Effector memory CD8-positive, alpha-beta T cell (primary cell): ENCODE data around the gene NRAS.

Experiments
- ATAC-seq: fragments of 150-1000 bp; cut with Tn5 transposase; replicated peaks from 2 replicates; pipeline ENCODE4 v1.10.0; 2021; ENCODE audit warnings: mild to moderate bottlenecking, moderate library complexity
- DNase-seq, 3 experiments: peaks; one replicate each; pipeline ENCODE4 v3.0.0; 2021
- H3K27ac Mint-ChIP-seq, 2 donors: one replicate each; pipeline ENCODE4 v1.8.0; 2022; ENCODE audit warnings: mild to moderate bottlenecking in 2 of 2, mixed read lengths in 2 of 2, moderate library complexity in 2 of 2
- H3K27me3 Mint-ChIP-seq, 2 donors: one replicate each; pipeline ENCODE4 v1.8.0; 2022; ENCODE audit warnings: mixed read lengths in 2 of 2
- H3K36me3 Mint-ChIP-seq: one replicate; pipeline ENCODE4 v1.8.0; 2022; ENCODE audit warnings: mild to moderate bottlenecking, moderate library complexity, mixed read lengths; ENCODE audit not compliant: insufficient read depth
- H3K4me1 Mint-ChIP-seq, 2 donors: one replicate each; pipeline ENCODE4 v1.8.0; 2022; ENCODE audit warnings: low read depth in 2 of 2, mixed read lengths in 2 of 2
- H3K4me3 Mint-ChIP-seq, 2 donors: one replicate each; pipeline ENCODE4 v1.8.0; 2022; ENCODE audit warnings: mild to moderate bottlenecking in 2 of 2, mixed read lengths in 2 of 2, moderate library complexity in 2 of 2
- H3K9me3 Mint-ChIP-seq, 2 donors: one replicate each; pipeline ENCODE4 v1.8.0; 2022; ENCODE audit warnings: mixed read lengths in 2 of 2

Gene NRAS

GRCh38 chr1:114691061-114691460 lies 25.5 kb downstream of the NRAS start:
- H3K4me1 Mint-ChIP-seq, result no peaks in the 10 kb centered on the region
- no peak for ATAC-seq

GRCh38 chr1:114690148-114690547 lies 26.4 kb downstream of the NRAS start:
- Mint-ChIP-seq H3K36me3 (no peaks in the 10 kb centered on the region), H3K9me3 (no peaks in the 10 kb centered on the region), H3K27me3 (peaks cover 44 to 62% of the 10 kb centered on the region in 2 donors), H3K4me3 (no peak overlapping the region), H3K27ac (no peak overlapping the region), H3K4me1 (no peaks in the 10 kb centered on the region)
- ATAC-seq (no peak), DNase-seq (no peak)

More at GRCh38 chr1:114691061-114691460, 25.5 kb downstream of the NRAS start:
- Mint-ChIP-seq H3K9me3 (no peaks in the 10 kb centered on the region), H3K27me3 (peaks cover 43 to 60% of the 10 kb centered on the region in 2 donors), H3K27ac (no peak overlapping the region), H3K36me3 (no peaks in the 10 kb centered on the region), H3K4me3 (no peak overlapping the region)
- no peak for DNase-seq

- ATAC-seq (no peak), DNase-seq (no peak)
- Mint-ChIP-seq H3K27ac (no peak overlapping the region), H3K4me1 (no peaks in the 10 kb centered on the region), H3K27me3 (peaks cover 47 to 71% of the 10 kb centered on the region in 2 donors), H3K4me3 (no peak overlapping the region), H3K9me3 (no peaks in the 10 kb centered on the region), H3K36me3 (no peaks in the 10 kb centered on the region)
Observed at GRCh38 chr1:114688526-114688925, 28.0 kb downstream of the NRAS start.

GRCh38 chr1:114685851-114686250 lies 30.7 kb downstream of the NRAS start:
- no peak for DNase-seq
- Mint-ChIP-seq H3K4me3 (no peak overlapping the region), H3K36me3 (no peaks in the 10 kb centered on the region), H3K27ac (no peak overlapping the region), H3K4me1 (no peaks in the 10 kb centered on the region), H3K9me3 (no peaks in the 10 kb centered on the region), H3K27me3 (peaks cover 54 to 75% of the 10 kb centered on the region in 2 donors)
- no peak for ATAC-seq

- Mint-ChIP-seq H3K36me3 (no peaks in the 10 kb centered on the region), H3K4me3 (no peak overlapping the region), H3K4me1 (no peaks in the 10 kb centered on the region), H3K9me3 (no peaks in the 10 kb centered on the region), H3K27me3 (peaks cover 47 to 50% of the 10 kb centered on the region in 2 donors), H3K27ac (no peak overlapping the region)
- ATAC-seq (no peak), DNase-seq (no peak)
Observed at GRCh38 chr1:114677691-114678090, 38.9 kb downstream of the NRAS start.

GRCh38 chr1:114676115-114676514 lies 40.5 kb downstream of the NRAS start:
- Mint-ChIP-seq H3K4me3 (no peak overlapping the region), H3K27ac (no peak overlapping the region), H3K36me3 (no peaks in the 10 kb centered on the region), H3K27me3 (peaks cover 42 to 49% of the 10 kb centered on the region in 2 donors), H3K9me3 (no peaks in the 10 kb centered on the region), H3K4me1 (no peaks in the 10 kb centered on the region)
- no peak for ATAC-seq
- no peak for DNase-seq

GRCh38 chr1:114671939-114672275 lies 44.7 kb downstream of the NRAS start:
- Mint-ChIP-seq H3K27ac (no peak overlapping the region), H3K9me3 (no peaks in the 10 kb centered on the region), H3K36me3 (peaks cover 5% of the 10 kb centered on the region), H3K27me3 (peaks cover 22 to 27% of the 10 kb centered on the region in 2 donors), H3K4me3 (no peak overlapping the region), H3K4me1 (peaks cover 3 to 5% of the 10 kb centered on the region in 2 donors)
- no peak for DNase-seq
- ATAC-seq, result no peak

- DNase-seq (no peak), ATAC-seq (no peak)
- peak overlapping the region; percentile 24 to 93 for H3K4me3 Mint-ChIP-seq
- peaks cover 5% of the 10 kb centered on the region for H3K36me3 Mint-ChIP-seq
- peaks cover 17 to 21% of the 10 kb centered on the region in 2 donors for H3K27me3 Mint-ChIP-seq
- no peaks in the 10 kb centered on the region for H3K9me3 Mint-ChIP-seq
- H3K27ac Mint-ChIP-seq, result no peak overlapping the region
- peaks cover 3 to 5% of the 10 kb centered on the region in 2 donors for H3K4me1 Mint-ChIP-seq
Observed at GRCh38 chr1:114671011-114671938, 45.3 kb downstream of the NRAS start.

- Mint-ChIP-seq H3K27me3 (peaks cover 12 to 17% of the 10 kb centered on the region in 2 donors), H3K4me1 (peaks cover 3 to 5% of the 10 kb centered on the region in 2 donors), H3K27ac (peak overlapping the region in 1 of 2 donors; percentile 62), H3K9me3 (no peaks in the 10 kb centered on the region), H3K4me3 (peak overlapping the region; percentile 91 to 93), H3K36me3 (peaks cover 5% of the 10 kb centered on the region)
- ATAC-seq (peak; percentile 94), DNase-seq (peak; percentile 69 to 76 (median 70))
Observed at GRCh38 chr1:114670083-114671010, 46.2 kb downstream of the NRAS start.

- ATAC-seq (peak; percentile 59), DNase-seq (no peak)
- Mint-ChIP-seq H3K4me1 (peaks cover 3 to 5% of the 10 kb centered on the region in 2 donors), H3K4me3 (peak within 1 kb of the TSS; percentile 91 to 93), H3K27ac (peak within 1 kb of the TSS in 1 of 2 donors; percentile 62), H3K36me3 (peaks cover 5% of the 10 kb centered on the region), H3K27me3 (peaks cover 4 to 13% of the 10 kb centered on the region in 2 donors), H3K9me3 (no peaks in the 10 kb centered on the region)
Observed at GRCh38 chr1:114669562-114670082, 46.9 kb downstream of the NRAS start, which contains the start of gene DENND2C. Gene DENND2C (minus strand): TSS chr1:114670049. CDS start chr1:114625984, 44,065 bp downstream.

GRCh38 chr1:114668784-114669561 lies 47.6 kb downstream of the NRAS start:
- Mint-ChIP-seq H3K9me3 (no peaks in the 10 kb centered on the region), H3K27ac (peak overlapping the region in 1 of 2 donors; percentile 62), H3K4me1 (peaks cover 3 to 5% of the 10 kb centered on the region in 2 donors), H3K4me3 (peak overlapping the region; percentile 91 to 93), H3K36me3 (peaks cover 5% of the 10 kb centered on the region), H3K27me3 (peaks cover 0 to 7% of the 10 kb centered on the region in 2 donors)
- ATAC-seq, result no peak
- no peak for DNase-seq

GRCh38 chr1:114668373-114668772 lies 48.2 kb downstream of the NRAS start:
- Mint-ChIP-seq H3K4me3 (no peak overlapping the region), H3K27me3 (peaks cover 0 to 6% of the 10 kb centered on the region in 2 donors), H3K36me3 (peaks cover 5% of the 10 kb centered on the region), H3K4me1 (peaks cover 3 to 5% of the 10 kb centered on the region in 2 donors), H3K9me3 (no peaks in the 10 kb centered on the region), H3K27ac (no peak overlapping the region)
- no peak for DNase-seq
- ATAC-seq, result no peak
